Fibroblast of villous mesenchyme (primary cell): ENCODE measurements around the gene FOSL1. TPM values are rescaled to one million over a fixed set of nuclear protein-coding genes. Genes with fewer than 3 reads are reported as not detected.
A peak's percentile ranks its signal among the peaks of the same experiment; 100 is the strongest.

Experiments used
- DNase-seq: peaks from one replicate; pipeline ENCODE4 v3.0.0-alpha.2; 2010; ENCODE audit warnings: low read depth
- H3K4me3 ChIP-seq: 2 replicates; pipeline ENCODE4 v1.5.1; 2011; ENCODE audit warnings: low read depth, mild to moderate bottlenecking, low read length
- total RNA-seq: library from RNA; depleted of rRNA; stranded (reverse); fragments of >200 nt; gene quantifications from 2 replicates; pipeline ENCODE4 v1.2.3, GENCODE V29; 2012
- TF ChIP-seq, protein P1 (sequence below): IDR thresholded peaks from 2 replicates; pipeline ENCODE4 v1.5.1; 2012; ENCODE audit warnings: low read depth, mild to moderate bottlenecking, low read length; ENCODE audit not compliant: insufficient read depth

Gene FOSL1
- total RNA-seq, 1 donor, result 41.0 TPM

DNA sequence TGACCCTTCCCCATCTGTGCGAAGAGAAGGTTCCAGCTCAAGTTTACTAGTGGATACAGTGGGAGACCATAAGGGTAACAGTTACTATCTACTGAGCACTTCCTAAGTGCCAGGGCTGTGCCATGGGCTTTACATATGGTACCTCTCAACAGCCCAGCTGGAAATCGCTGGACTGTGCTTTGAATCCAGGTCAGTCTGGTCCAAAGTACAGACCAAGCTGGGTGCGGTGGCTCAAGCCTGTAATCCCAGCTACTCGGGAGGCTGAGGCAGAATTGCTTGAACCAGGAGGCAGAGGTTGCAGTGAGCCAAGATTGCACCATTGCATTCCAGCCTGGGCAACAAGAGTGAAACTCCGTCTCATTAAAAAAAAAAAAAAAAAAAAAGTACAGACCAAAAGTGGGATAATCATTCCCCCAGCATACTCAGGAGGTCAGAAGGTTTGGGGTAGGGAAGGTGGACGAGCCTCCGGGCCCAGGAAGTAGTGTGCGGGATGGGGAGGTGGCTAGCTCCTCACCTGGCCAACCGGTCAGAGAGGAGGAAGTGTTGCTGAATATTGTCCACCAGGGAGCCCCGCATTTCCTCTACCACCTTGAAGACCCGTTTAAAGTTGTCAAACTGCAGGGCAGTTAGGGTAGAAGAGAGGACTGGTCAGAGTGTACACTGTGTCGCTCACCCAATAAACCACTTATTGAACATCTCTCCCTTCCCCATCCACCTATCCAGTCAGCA is 14.2 kb downstream of the FOSL1 start:
- no peak overlapping the region for H3K4me3 ChIP-seq
- DNase-seq, result no peak
- TF ChIP-seq, protein P1, sequence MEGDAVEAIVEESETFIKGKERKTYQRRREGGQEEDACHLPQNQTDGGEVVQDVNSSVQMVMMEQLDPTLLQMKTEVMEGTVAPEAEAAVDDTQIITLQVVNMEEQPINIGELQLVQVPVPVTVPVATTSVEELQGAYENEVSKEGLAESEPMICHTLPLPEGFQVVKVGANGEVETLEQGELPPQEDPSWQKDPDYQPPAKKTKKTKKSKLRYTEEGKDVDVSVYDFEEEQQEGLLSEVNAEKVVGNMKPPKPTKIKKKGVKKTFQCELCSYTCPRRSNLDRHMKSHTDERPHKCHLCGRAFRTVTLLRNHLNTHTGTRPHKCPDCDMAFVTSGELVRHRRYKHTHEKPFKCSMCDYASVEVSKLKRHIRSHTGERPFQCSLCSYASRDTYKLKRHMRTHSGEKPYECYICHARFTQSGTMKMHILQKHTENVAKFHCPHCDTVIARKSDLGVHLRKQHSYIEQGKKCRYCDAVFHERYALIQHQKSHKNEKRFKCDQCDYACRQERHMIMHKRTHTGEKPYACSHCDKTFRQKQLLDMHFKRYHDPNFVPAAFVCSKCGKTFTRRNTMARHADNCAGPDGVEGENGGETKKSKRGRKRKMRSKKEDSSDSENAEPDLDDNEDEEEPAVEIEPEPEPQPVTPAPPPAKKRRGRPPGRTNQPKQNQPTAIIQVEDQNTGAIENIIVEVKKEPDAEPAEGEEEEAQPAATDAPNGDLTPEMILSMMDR, result no peak

DNA sequence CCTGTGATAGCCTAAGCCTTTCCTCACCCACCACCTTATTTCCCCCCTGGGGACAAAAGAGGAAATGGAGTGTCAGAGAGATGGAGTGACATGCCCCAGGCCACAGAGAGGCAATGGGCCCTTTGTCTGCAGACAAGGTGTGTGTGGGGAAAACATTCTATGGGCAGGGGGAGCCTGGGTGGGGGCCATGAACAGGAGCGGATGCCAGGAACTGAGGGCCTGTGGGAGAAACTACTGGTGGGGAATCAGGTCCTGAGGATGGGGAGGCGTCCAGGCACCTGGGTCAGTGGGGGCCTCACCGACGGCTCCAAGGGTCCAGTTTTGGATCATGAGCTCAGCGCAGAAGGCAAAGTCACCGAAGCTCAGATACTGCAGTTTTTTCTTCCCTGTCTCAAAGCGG is 15.0 kb downstream of the FOSL1 start:
- no peak for DNase-seq
- no peak overlapping the region for H3K4me3 ChIP-seq
- TF ChIP-seq, protein P1, result no peak

DNA sequence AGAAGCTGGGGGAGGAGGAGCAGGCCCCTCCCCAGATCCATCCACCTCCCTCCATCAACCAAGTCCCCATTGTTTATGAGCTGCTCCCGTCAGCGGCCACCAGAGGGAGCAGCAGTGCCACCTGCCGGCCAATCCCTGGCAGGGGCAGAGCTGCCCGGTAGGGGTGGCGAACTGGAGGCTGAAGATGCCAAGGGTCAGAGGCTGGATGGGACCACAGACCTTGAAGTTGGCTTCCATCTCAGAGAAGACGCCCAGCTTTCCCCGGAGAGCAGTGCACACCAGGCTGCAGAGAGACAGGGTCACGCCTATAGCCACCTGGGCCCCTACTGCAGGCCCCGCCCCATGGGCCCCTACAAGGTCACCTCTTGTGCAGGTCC is 15.5 kb downstream of the FOSL1 start:
- TF ChIP-seq, protein P1, result peak; percentile 99
- H3K4me3 ChIP-seq, result no peak overlapping the region
- DNase-seq, result peak; percentile 74

DNA sequence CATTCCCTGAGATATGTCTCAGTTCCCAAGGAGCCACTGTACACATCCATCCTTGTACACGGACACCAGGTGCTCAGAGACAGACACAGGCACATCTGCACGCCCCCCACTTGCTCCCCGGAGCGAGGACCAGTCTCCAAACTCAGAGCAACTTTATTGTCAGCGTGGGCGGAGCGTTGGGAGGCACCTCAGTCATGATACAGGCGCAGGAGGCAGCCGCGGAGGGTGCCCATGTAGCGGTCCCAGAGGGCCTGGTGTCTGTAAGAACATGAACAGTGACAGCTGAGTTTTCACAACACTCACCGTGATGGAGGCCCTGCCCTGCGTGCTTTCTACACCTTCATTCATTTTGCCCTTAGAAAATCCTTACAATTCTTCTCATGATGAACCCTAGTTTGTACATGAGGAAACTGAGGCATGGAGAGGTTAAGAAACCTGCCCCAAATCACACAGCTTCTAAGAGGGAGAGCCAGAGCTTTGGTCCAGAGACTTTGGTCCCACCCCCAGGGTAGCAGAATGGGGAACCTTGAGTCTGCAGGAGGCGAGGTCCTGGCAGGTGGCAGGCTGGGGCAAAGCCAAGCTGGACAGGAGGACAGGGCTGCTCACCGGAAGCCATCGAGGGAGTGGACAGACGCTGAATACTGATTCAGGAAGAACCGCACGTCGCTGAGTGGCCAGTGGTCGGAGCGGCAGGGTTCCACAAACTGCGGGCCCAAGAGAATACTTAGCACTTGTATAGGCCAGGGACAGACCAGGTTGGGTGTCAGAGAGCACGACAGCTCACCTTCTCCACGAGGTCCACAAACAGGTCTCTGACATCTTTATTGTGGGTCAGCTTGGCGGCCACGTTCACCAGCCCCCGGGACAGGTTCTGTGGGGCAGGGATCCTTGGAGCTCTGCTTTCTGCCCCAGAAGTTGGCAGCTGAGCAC is 16.1 kb downstream of the FOSL1 start:
- no peak for DNase-seq
- TF ChIP-seq, protein P1, result no peak
- H3K4me3 ChIP-seq, result no peak overlapping the region

DNA sequence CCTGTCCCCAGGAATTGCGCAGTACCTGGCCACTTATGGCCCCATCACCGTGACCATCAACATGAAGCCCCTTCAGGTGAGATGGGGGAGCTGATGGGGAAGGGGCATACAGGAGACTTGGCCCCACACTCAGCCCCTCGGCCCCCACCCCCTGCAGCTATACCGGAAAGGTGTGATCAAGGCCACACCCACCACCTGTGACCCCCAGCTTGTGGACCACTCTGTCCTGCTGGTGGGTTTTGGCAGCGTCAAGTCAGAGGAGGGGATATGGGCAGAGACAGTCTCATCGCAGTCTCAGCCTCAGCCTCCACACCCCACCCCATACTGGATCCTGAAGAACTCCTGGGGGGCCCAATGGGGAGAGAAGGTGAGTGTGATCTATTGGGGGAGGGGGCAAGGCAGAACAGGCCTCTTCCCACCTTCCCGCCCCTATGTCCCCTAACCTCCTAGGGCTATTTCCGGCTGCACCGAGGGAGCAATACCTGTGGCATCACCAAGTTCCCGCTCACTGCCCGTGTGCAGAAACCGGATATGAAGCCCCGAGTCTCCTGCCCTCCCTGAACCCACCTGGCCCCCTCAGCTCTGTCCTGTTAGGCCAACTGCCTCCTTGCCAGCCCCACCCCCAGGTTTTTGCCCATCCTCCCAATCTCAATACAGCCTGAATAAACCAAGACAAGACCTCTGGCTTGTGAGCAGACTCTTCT is 17.0 kb downstream of the FOSL1 start:
- H3K4me3 ChIP-seq, result no peak overlapping the region
- no peak for DNase-seq
- TF ChIP-seq, protein P1, result no peak

DNA sequence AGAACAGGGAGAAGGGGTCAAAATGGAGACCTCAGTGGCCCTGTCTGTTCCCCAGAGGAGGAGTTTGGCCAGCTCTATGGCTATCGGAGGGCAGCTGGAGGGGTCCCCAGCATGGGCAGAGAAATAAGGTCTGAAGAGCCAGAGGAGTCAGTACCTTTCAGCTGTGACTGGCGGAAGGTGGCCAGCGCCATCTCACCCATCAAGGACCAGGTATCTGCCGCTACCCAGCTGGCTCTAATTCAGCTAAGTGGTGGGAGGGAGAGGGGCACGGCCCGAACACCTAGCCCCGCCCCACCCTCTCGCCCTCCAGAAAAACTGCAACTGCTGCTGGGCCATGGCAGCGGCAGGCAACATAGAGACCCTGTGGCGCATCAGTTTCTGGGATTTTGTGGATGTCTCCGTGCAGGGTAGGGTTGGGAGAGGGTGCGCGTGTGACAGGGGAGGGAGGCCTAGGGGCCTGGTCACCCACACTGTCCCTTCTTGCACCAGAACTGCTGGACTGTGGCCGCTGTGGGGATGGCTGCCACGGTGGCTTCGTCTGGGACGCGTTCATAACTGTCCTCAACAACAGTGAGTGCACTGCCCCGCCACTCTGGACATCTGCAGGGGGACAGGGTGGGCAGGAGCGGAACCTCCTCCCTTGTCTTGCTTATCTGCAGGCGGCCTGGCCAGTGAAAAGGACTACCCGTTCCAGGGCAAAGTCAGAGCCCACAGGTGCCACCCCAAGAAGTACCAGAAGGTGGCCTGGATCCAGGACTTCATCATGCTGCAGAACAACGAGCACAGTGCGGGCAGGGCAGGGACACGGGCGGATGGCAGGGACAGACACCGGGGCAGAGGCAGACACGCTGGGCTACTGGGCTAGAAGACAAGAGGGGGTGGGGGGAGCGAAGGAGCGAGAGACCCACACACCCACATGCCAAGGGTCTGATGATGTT is 17.8 kb downstream of the FOSL1 start:
- DNase-seq, result no peak
- no peak overlapping the region for H3K4me3 ChIP-seq
- TF ChIP-seq, protein P1, result no peak
